Ishikawa (cell line): ENCODE results near the gene HGS.

Experiments
- CEBPB ChIP-seq: IDR thresholded peaks from 2 replicates; pipeline ENCODE4 v1.6.1; 2012
- CREB1 ChIP-seq: IDR thresholded peaks from 2 replicates; pipeline ENCODE4 v1.6.1; 2012; ENCODE audit warnings: low read depth
- EGR1 ChIP-seq: IDR thresholded peaks from 2 replicates; pipeline ENCODE4 v1.6.1; 2012
- EP300 ChIP-seq: IDR thresholded peaks from 2 replicates; pipeline ENCODE4 v1.6.1; 2012; ENCODE audit warnings: borderline replicate concordance
- FOXM1 ChIP-seq: IDR thresholded peaks from 2 replicates; pipeline ENCODE4 v1.6.1; 2012; ENCODE audit warnings: low read depth, borderline replicate concordance
- NFIC ChIP-seq: IDR thresholded peaks from 2 replicates; pipeline ENCODE4 v1.6.1; 2012
- RAD21 ChIP-seq: IDR thresholded peaks from 2 replicates; pipeline ENCODE4 v1.6.1; 2012; ENCODE audit warnings: low read depth
- TAF1 ChIP-seq: IDR thresholded peaks from 2 replicates; pipeline ENCODE4 v1.6.1; 2012; ENCODE audit warnings: low read depth, mild to moderate bottlenecking
- TCF12 ChIP-seq: IDR thresholded peaks from 2 replicates; pipeline ENCODE4 v1.6.1; 2012; ENCODE audit warnings: low read depth
- TEAD4 ChIP-seq: IDR thresholded peaks from 2 replicates; pipeline ENCODE4 v1.6.1; 2012
- YY1 ChIP-seq: IDR thresholded peaks from 2 replicates; pipeline ENCODE4 v1.6.1; 2012; ENCODE audit warnings: low read depth
- ZBTB7A ChIP-seq: IDR thresholded peaks from 2 replicates; pipeline ENCODE4 v1.6.1; 2012; ENCODE audit warnings: low read depth
- TF ChIP-seq, protein P1 (sequence below): IDR thresholded peaks from 2 replicates; pipeline ENCODE4 v1.6.1; 2012
- TF ChIP-seq, protein P2 (sequence below): IDR thresholded peaks from 2 replicates; pipeline ENCODE4 v1.6.1; 2012
- TF ChIP-seq, protein P3 (sequence below): IDR thresholded peaks from 2 replicates; pipeline ENCODE4 v1.6.1; 2012; ENCODE audit warnings: low read depth, mild to moderate bottlenecking

The HGS gene

DNA sequence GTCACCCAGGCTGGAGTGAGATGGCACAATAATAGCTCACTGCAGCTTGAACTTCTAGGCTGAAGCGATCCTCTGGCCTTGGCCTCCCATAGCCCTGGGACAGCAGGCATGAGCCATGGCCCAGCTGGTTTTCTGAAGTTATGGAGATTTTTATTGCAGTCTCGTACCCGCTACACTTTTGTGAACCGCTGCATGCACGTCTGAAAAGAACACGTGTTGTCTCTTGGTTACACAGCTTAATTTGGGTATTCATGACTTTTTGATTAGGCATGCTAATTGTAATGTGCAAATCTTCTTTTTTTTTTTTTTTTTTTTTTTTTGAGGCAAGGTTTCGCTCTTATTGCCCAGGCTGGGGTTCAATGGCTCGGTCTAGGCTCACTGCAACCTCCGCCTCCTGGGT is 41.6 kb downstream of the HGS start:
- TF ChIP-seq TAF1 (no peak), CEBPB (no peak), YY1 (no peak), ZBTB7A (no peak), TCF12 (no peak), CREB1 (no peak), FOXM1 (no peak), EP300 (no peak), NFIC (no peak), RAD21 (no peak), TEAD4 (no peak), EGR1 (no peak)
- TF ChIP-seq, protein P1, sequence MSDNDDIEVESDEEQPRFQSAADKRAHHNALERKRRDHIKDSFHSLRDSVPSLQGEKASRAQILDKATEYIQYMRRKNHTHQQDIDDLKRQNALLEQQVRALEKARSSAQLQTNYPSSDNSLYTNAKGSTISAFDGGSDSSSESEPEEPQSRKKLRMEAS = no peak
- TF ChIP-seq, protein P2, sequence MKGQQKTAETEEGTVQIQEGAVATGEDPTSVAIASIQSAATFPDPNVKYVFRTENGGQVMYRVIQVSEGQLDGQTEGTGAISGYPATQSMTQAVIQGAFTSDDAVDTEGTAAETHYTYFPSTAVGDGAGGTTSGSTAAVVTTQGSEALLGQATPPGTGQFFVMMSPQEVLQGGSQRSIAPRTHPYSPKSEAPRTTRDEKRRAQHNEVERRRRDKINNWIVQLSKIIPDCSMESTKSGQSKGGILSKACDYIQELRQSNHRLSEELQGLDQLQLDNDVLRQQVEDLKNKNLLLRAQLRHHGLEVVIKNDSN = no peak
- TF ChIP-seq, protein P3, sequence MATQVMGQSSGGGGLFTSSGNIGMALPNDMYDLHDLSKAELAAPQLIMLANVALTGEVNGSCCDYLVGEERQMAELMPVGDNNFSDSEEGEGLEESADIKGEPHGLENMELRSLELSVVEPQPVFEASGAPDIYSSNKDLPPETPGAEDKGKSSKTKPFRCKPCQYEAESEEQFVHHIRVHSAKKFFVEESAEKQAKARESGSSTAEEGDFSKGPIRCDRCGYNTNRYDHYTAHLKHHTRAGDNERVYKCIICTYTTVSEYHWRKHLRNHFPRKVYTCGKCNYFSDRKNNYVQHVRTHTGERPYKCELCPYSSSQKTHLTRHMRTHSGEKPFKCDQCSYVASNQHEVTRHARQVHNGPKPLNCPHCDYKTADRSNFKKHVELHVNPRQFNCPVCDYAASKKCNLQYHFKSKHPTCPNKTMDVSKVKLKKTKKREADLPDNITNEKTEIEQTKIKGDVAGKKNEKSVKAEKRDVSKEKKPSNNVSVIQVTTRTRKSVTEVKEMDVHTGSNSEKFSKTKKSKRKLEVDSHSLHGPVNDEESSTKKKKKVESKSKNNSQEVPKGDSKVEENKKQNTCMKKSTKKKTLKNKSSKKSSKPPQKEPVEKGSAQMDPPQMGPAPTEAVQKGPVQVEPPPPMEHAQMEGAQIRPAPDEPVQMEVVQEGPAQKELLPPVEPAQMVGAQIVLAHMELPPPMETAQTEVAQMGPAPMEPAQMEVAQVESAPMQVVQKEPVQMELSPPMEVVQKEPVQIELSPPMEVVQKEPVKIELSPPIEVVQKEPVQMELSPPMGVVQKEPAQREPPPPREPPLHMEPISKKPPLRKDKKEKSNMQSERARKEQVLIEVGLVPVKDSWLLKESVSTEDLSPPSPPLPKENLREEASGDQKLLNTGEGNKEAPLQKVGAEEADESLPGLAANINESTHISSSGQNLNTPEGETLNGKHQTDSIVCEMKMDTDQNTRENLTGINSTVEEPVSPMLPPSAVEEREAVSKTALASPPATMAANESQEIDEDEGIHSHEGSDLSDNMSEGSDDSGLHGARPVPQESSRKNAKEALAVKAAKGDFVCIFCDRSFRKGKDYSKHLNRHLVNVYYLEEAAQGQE = no peak

DNA sequence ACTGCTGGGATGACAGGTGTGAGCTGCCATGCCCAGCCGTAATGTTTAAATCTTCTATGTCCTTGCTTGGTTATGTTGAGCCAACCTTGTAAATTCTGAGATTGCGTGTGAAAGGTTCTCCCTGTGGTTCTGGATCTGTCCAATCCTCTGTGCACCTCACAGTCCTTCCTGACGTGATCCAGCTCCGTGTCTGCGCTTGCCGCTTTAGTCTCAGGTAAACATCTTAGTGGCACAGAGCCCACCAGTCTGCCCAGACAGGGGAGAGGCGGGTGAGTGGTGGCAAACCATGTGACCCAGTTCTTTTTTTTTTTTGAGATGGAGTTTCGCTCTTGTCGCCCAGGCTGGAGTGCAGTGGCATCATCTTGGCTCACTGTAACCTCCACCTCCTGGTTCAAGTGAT is 42.2 kb downstream of the HGS start:
- TF ChIP-seq, protein P1 = no peak
- TF ChIP-seq RAD21 (no peak), CEBPB (no peak), EP300 (no peak), NFIC (no peak), TCF12 (no peak), FOXM1 (no peak), CREB1 (no peak), EGR1 (no peak), YY1 (no peak), TEAD4 (no peak), ZBTB7A (no peak), TAF1 (no peak)
- TF ChIP-seq, protein P2 = no peak
- TF ChIP-seq, protein P3 = no peak

DNA sequence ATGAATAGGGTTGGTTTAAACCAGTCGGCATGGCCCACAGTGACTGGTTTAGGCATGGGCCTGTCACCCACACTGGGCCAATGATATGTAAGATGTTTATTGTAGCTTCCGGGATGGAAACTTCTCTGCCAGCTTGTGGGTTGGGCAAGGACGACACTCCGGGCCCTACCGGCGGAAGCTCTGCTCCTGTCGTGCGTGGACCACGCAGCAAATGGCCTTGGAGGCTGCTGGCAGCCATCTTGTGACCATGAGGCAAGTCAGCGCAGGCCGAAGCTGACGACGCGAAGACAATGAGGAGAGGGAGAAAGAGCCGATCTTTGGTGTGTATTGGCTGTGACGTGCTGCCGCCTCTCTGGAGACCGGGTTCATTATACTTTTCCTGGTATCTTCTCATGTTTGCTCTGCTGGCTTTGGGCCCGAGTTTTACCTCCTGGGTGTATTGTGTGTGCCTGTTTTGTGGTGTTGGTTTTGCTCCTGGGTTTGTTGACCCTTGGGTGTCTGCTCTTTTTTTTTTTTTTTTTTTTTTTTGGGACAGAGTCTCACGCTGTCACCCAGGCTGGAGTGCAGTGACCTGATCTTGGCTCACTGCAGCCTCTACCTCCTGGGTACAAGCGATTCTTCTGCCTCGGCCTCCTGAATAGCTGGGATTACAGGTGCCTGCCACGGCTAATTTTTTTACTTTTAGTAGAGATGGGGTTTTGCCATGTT is 43.7 kb downstream of the HGS start:
- TF ChIP-seq YY1 (no peak), EGR1 (no peak), EP300 (no peak), RAD21 (no peak), TCF12 (no peak), CEBPB (no peak), FOXM1 (no peak), TAF1 (no peak), TEAD4 (no peak), CREB1 (no peak), ZBTB7A (no peak), NFIC (no peak)
- TF ChIP-seq, protein P1 = no peak
- TF ChIP-seq, protein P2 = no peak
- TF ChIP-seq, protein P3 = no peak
